Measurements from ENCODE around the gene HMGCR. TPM values are rescaled to one million over a fixed set of nuclear protein-coding genes. Genes with fewer than 3 reads are reported as not detected.
"Not testable (repeated sequence)": the region's sequence is repeated elsewhere in the genome, so short reads cannot be mapped to it uniquely, and the experiment has no call there.

HMGCR gene
- polyA plus RNA-seq (ENCODE audit: insufficient read length in 12 of 12), result 10 to 100 TPM in 11 of 12 donors, not detected in 1; 22.1 to 77.8 (median 33.5) TPM
- long read RNA-seq, donor 1, full-length matches to known transcripts, result 11 of 17 reads
- long read RNA-seq, donor 1, partial matches to known transcripts, result 6 of 17 reads
- long read RNA-seq, donor 1, other reads (novel, unspliced or antisense), result 0 of 17 reads
- long read RNA-seq, donor 2, full-length matches to known transcripts, result 3 of 3 reads
- long read RNA-seq, donor 2, partial matches to known transcripts, result 0 of 3 reads
- long read RNA-seq, donor 2, other reads (novel, unspliced or antisense), result 0 of 3 reads
- long read RNA-seq, donor 3, full-length matches to known transcripts, result 4 of 4 reads
- long read RNA-seq, donor 3, partial matches to known transcripts, result 0 of 4 reads
- long read RNA-seq, donor 3, other reads (novel, unspliced or antisense), result 0 of 4 reads
- long read RNA-seq, donor 4, partial matches to known transcripts, result 0 of 3 reads
- long read RNA-seq, donor 4, other reads (novel, unspliced or antisense), result 0 of 3 reads
- long read RNA-seq, donor 5, full-length matches to known transcripts, result 14 of 14 reads
- long read RNA-seq, donor 5, partial matches to known transcripts, result 0 of 14 reads
- long read RNA-seq, donor 5, other reads (novel, unspliced or antisense), result 0 of 14 reads
- long read RNA-seq, donor 6, partial matches to known transcripts, result 0 of 4 reads
- long read RNA-seq, donor 6, other reads (novel, unspliced or antisense), result 0 of 4 reads
- long read RNA-seq, donor 7, partial matches to known transcripts, result 0 of 1 reads
- long read RNA-seq, donor 7, other reads (novel, unspliced or antisense), result 0 of 1 reads
- long read RNA-seq, donor 8, full-length matches to known transcripts, result 4 of 10 reads
- long read RNA-seq, donor 8, partial matches to known transcripts, result 6 of 10 reads
- long read RNA-seq, donor 8, other reads (novel, unspliced or antisense), result 0 of 10 reads
- long read RNA-seq, donor 9, partial matches to known transcripts, result 0 of 4 reads
- long read RNA-seq, donor 9, other reads (novel, unspliced or antisense), result 0 of 4 reads
- long read RNA-seq, donor 10, transcript HMGCR-211 (2 exons, 465 nt), result major isoform, 8 of 8 reads
- long read RNA-seq, donor 10, partial matches to known transcripts, result 0 of 8 reads
- long read RNA-seq, donor 10, other reads (novel, unspliced or antisense), result 0 of 8 reads
- long read RNA-seq, donor 11, full-length matches to known transcripts, result 2 of 21 reads
- long read RNA-seq, donor 11, partial matches to known transcripts, result 19 of 21 reads
- long read RNA-seq, donor 11, other reads (novel, unspliced or antisense), result 0 of 21 reads

- peak; percentile 99 for DNase-seq
Measured at GRCh38 chr5:75336615-75337336, at the start of gene HMGCR. HMGCR (plus strand) TSS chr5:75337220; CDS start chr5:75342606, 5,386 bp downstream.

GRCh38 chr5:75291844-75292243 is 45.2 kb upstream of the HMGCR start:
- DNase-seq, result not testable (repeated sequence)

GRCh38 chr5:75300084-75300483 is 36.9 kb upstream of the HMGCR start:
- no peak for DNase-seq

- DNase-seq, result no peak
Measured at GRCh38 chr5:75303419-75303818, 33.6 kb upstream of the HMGCR start.

- not testable (repeated sequence) for DNase-seq
Measured at GRCh38 chr5:75304486-75304885, 32.5 kb upstream of the HMGCR start.

GRCh38 chr5:75306746-75307145 is 30.3 kb upstream of the HMGCR start:
- DNase-seq, result no peak

- no peak for DNase-seq
Measured at GRCh38 chr5:75310212-75310611, 26.8 kb upstream of the HMGCR start.

GRCh38 chr5:75319148-75319547 is 17.9 kb upstream of the HMGCR start:
- DNase-seq, result not testable (repeated sequence)

- DNase-seq, result no peak
Measured at GRCh38 chr5:75319638-75320037, 17.4 kb upstream of the HMGCR start.

- no peak for DNase-seq
Measured at GRCh38 chr5:75320371-75320770, 16.6 kb upstream of the HMGCR start.

GRCh38 chr5:75322066-75322465 is 15.0 kb upstream of the HMGCR start:
- DNase-seq, result no peak

- no peak for DNase-seq
Measured at GRCh38 chr5:75324791-75325190, 12.2 kb upstream of the HMGCR start.

- no peak for DNase-seq
Measured at GRCh38 chr5:75325242-75325641, 11.8 kb upstream of the HMGCR start.

GRCh38 chr5:75330404-75330803 is 6.6 kb upstream of the HMGCR start:
- DNase-seq, result no peak

GRCh38 chr5:75331095-75332090 is 5.6 kb upstream of the HMGCR start:
- no peak for DNase-seq

- DNase-seq, result not testable (repeated sequence)
Measured at GRCh38 chr5:75333759-75334158, 3.3 kb upstream of the HMGCR start.

- not testable (repeated sequence) for DNase-seq
Measured at GRCh38 chr5:75334413-75334812, 2.6 kb upstream of the HMGCR start.

GRCh38 chr5:75335486-75335885 is 1.5 kb upstream of the HMGCR start:
- DNase-seq, result no peak

GRCh38 chr5:75335952-75336614 is 937 bp upstream of the HMGCR start:
- DNase-seq, result peak; percentile 64

All from muscle of arm (tissue), 14 donors.